ENCODE data around the gene KRTAP12-1. TPM values are rescaled to one million over a fixed set of nuclear protein-coding genes. Genes with fewer than 3 reads are reported as not detected.

KRTAP12-1 gene
- total RNA-seq, 1 experiment from 2014 or later, result not detected

- intact Hi-C loops (cut with micrococcal nuclease; ENCODE audit: unreplicated experiment), result no loop called here
- CTCF ChIA-PET, result no interaction called here
- Mint-ChIP-seq H3K4me3 (ENCODE audit: low read depth, unreplicated experiment) (no peak within 1 kb of the TSS), H3K4me1 (ENCODE audit: low read depth, unreplicated experiment) (no peaks in the 10 kb centered on the region), H3K9me3 (ENCODE audit: low read depth, unreplicated experiment) (peaks cover 9% of the 10 kb centered on the region), H3K27ac (ENCODE audit: unreplicated experiment) (no peak within 1 kb of the TSS), H3K27me3 (ENCODE audit: unreplicated experiment) (peaks cover 91% of the 10 kb centered on the region), H3K36me3 (ENCODE audit: insufficient read depth, unreplicated experiment) (no peaks in the 10 kb centered on the region)
- no peak for DNase-seq
- TF ChIP-seq, protein P1, sequence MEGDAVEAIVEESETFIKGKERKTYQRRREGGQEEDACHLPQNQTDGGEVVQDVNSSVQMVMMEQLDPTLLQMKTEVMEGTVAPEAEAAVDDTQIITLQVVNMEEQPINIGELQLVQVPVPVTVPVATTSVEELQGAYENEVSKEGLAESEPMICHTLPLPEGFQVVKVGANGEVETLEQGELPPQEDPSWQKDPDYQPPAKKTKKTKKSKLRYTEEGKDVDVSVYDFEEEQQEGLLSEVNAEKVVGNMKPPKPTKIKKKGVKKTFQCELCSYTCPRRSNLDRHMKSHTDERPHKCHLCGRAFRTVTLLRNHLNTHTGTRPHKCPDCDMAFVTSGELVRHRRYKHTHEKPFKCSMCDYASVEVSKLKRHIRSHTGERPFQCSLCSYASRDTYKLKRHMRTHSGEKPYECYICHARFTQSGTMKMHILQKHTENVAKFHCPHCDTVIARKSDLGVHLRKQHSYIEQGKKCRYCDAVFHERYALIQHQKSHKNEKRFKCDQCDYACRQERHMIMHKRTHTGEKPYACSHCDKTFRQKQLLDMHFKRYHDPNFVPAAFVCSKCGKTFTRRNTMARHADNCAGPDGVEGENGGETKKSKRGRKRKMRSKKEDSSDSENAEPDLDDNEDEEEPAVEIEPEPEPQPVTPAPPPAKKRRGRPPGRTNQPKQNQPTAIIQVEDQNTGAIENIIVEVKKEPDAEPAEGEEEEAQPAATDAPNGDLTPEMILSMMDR (IDR thresholded peaks at IDR 0.05; ENCODE audit: unreplicated experiment), result no peak
- BruUV-seq (replicated peaks), result no TSS peak
Observed at GRCh38 chr21:44637018-44637850, 44.7 kb downstream of the KRTAP12-1 start, which contains the start of gene KRTAP10-10. Gene KRTAP10-10 (plus strand): TSS chr21:44637356. CDS start chr21:44637418, 62 bp downstream.

DNA sequence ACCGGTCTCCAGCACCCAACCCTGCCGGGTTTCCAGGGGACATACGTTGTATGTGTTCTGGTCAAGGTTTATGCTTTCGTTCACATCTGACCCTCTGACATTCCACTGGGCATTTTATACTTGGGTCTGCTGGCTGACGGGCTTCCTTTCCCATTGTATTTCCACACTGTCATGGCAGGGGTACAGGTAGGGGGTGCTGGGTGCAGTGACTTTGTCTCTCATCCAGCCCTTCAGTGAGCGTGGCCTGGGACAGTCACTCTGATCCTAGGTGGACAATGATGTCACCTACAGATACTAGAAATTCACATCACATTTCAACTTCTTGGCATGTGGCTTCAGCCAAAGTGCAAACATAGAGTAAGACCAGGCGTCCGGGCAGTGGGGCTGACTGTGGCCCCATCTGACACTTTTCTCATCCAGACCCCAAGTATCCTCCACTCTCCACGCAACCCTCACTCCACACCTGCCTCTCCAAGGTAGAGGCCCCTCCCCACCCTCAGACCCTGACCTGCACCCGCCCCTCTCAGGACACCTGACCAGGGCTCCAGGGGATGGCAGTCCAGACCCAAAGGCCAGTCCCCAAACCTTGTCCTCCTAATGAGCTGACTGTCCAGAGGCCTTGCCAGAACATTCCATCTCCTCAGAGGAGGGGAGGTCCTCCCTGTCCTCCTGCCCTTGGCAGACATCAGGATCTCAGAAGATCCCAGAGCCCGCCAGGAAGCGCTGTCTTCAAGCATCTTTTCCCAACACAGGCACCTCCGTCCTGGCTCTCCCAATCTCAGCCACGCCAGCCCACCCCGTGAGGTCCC lies 45.5 kb downstream of the KRTAP12-1 start:
- no peak overlapping the region for H3K27ac Mint-ChIP-seq (ENCODE audit: unreplicated experiment)
- no peak for DNase-seq
- H3K36me3 Mint-ChIP-seq (ENCODE audit: insufficient read depth, unreplicated experiment), result no peaks in the 10 kb centered on the region
- TF ChIP-seq, protein P1 (IDR thresholded peaks at IDR 0.05; ENCODE audit: unreplicated experiment), result no peak
- intact Hi-C loops (cut with micrococcal nuclease; ENCODE audit: unreplicated experiment), result no loop called here
- CTCF ChIA-PET, result no interaction called here
- H3K9me3 Mint-ChIP-seq (ENCODE audit: low read depth, unreplicated experiment), result peaks cover 14% of the 10 kb centered on the region
- BruUV-seq (replicated peaks), result no TSS peak
- H3K27me3 Mint-ChIP-seq (ENCODE audit: unreplicated experiment), result peaks cover 92% of the 10 kb centered on the region
- H3K4me3 Mint-ChIP-seq (ENCODE audit: low read depth, unreplicated experiment), result no peak overlapping the region
- H3K4me1 Mint-ChIP-seq (ENCODE audit: low read depth, unreplicated experiment), result no peaks in the 10 kb centered on the region

GRCh38 chr21:44632067-44632466 lies 49.9 kb downstream of the KRTAP12-1 start:
- intact Hi-C loops (cut with micrococcal nuclease; ENCODE audit: unreplicated experiment), result no loop called here

More at GRCh38 chr21:44632067-44632466, 49.9 kb downstream of the KRTAP12-1 start:
- peaks cover 15% of the 10 kb centered on the region for H3K9me3 Mint-ChIP-seq (ENCODE audit: low read depth, unreplicated experiment)
- BruUV-seq (replicated peaks), result no TSS peak
- peaks cover 82% of the 10 kb centered on the region for H3K27me3 Mint-ChIP-seq (ENCODE audit: unreplicated experiment)
- H3K36me3 Mint-ChIP-seq (ENCODE audit: insufficient read depth, unreplicated experiment), result no peaks in the 10 kb centered on the region
- no peak for DNase-seq
- no peaks in the 10 kb centered on the region for H3K4me1 Mint-ChIP-seq (ENCODE audit: low read depth, unreplicated experiment)
- no peak overlapping the region for H3K27ac Mint-ChIP-seq (ENCODE audit: unreplicated experiment)
- no peak overlapping the region for H3K4me3 Mint-ChIP-seq (ENCODE audit: low read depth, unreplicated experiment)
- CTCF ChIA-PET, result no interaction called here
- TF ChIP-seq, protein P1 (IDR thresholded peaks at IDR 0.05; ENCODE audit: unreplicated experiment), result no peak

Other genes starting within 250 kb of the KRTAP12-1 start
- gene LRRC3, start 226.7 kb downstream of the KRTAP12-1 start, total RNA-seq (2022), result 0.40 and 0.61 TPM in 2 replicates
- not detected in 2 replicates for gene KRTAP10-1, start 142.0 kb downstream of the KRTAP12-1 start, total RNA-seq (2022)
- gene KRTAP10-2, start 130.7 kb downstream of the KRTAP12-1 start, total RNA-seq (2022), result not detected in 2 replicates
- gene KRTAP10-3, start 123.4 kb downstream of the KRTAP12-1 start, total RNA-seq (2022), result not detected in 2 replicates
- not detected in 2 replicates for gene KRTAP10-4, start 108.4 kb downstream of the KRTAP12-1 start, total RNA-seq (2022)
- gene KRTAP10-5, start 101.6 kb downstream of the KRTAP12-1 start, total RNA-seq (2022), result not detected in 2 replicates
- gene KRTAP10-6, start 89.7 kb downstream of the KRTAP12-1 start, total RNA-seq (2022), result not detected in 2 replicates
- not detected in 2 replicates for gene KRTAP10-7, start 81.6 kb downstream of the KRTAP12-1 start, total RNA-seq (2022)
- not detected in 2 replicates for gene KRTAP10-8, start 70.1 kb downstream of the KRTAP12-1 start, total RNA-seq (2022)
- not detected in 2 replicates for gene KRTAP10-9, start 55.1 kb downstream of the KRTAP12-1 start, total RNA-seq (2022)
- gene KRTAP10-10, start 44.8 kb downstream of the KRTAP12-1 start, total RNA-seq (2022), result not detected in 2 replicates
- gene KRTAP10-11, start 35.7 kb downstream of the KRTAP12-1 start, total RNA-seq (2022), result not detected in 2 replicates
- not detected in 2 replicates for gene KRTAP12-4, start 27.5 kb downstream of the KRTAP12-1 start, total RNA-seq (2022)
- gene KRTAP12-3, start 24.2 kb downstream of the KRTAP12-1 start, total RNA-seq (2022), result not detected in 2 replicates
- gene KRTAP12-2, start 15.2 kb downstream of the KRTAP12-1 start, total RNA-seq (2022), result not detected in 2 replicates
- gene KRTAP10-12, start 15.0 kb upstream of the KRTAP12-1 start, total RNA-seq (2022), result not detected in 2 replicates
- not detected in 2 replicates for gene TSPEAR, start 29.4 kb upstream of the KRTAP12-1 start, total RNA-seq (2022)
- gene UBE2G2, start 119.7 kb upstream of the KRTAP12-1 start, total RNA-seq (2022), result 61.7 and 70.8 TPM in 2 replicates
- 56.7 and 58.1 TPM in 2 replicates for gene SUMO3, start 135.9 kb upstream of the KRTAP12-1 start, total RNA-seq (2022)
- 135 and 136 TPM in 2 replicates for gene PTTG1IP, start 191.5 kb upstream of the KRTAP12-1 start, total RNA-seq (2022)
- 0.42 and 0.47 TPM in 2 replicates for gene ITGB2, start 238.7 kb upstream of the KRTAP12-1 start, total RNA-seq (2022)

Measured in Calu3 (cell line).